Endothelial cell of umbilical vein (primary cell): Measurements from ENCODE around the gene IRS1. TPM values are rescaled to one million over a fixed set of nuclear protein-coding genes. Genes with fewer than 3 reads are reported as not detected.

Experiments
- BruUV-seq: library from RNA; stranded (reverse); fragments of 400-500 nt; replicated peaks from 2 replicates; lab custom pipeline; 2021; lab: Mats Ljungman, UMichigan
- CTCF ChIA-PET: fragments of 300-600, 350-600 bp; sonication (Branson Sonifier 250); formaldehyde crosslinking; loops from one replicate; lab custom pipeline; 2021; ENCODE audit warnings: antibody characterized with exemption, inconsistent platforms; lab: Charles Lee
- POLR2A ChIA-PET: fragments of 300-600, 350-600 bp; sonication (Branson Sonifier 250); formaldehyde crosslinking; loops from one replicate; lab custom pipeline; 2021; ENCODE audit warnings: antibody characterized with exemption, inconsistent platforms; lab: Charles Lee
- DNase-seq: peaks from one replicate; pipeline ENCODE4 v3.0.0-alpha.2; 2011; ENCODE audit warnings: low read depth, low spot score
- FAIRE-seq: peaks from 2 replicates; lab custom pipeline; 2011; peaks lifted over from hg19 to GRCh38; lab: Jason Lieb, UNC
- H2AFZ ChIP-seq: 2 replicates; pipeline ENCODE4 v1.6.0; 2012; ENCODE audit warnings: low read depth, low read length, control low read depth, inconsistent platforms
- H3K27ac ChIP-seq: 2 replicates; pipeline ENCODE4 v1.5.1; 2011; ENCODE audit warnings: low read depth, mild to moderate bottlenecking, control low read depth, low read length, moderate library complexity; ENCODE audit not compliant: insufficient read depth
- H3K27me3 ChIP-seq, 2 experiments: 2 replicates each; pipeline versions ENCODE4 v1.6.0 to v1.6.1; 2011; ENCODE audit warnings: low read length in 2 of 2, mixed read lengths in 1 of 2; ENCODE audit not compliant: control insufficient read depth in 2 of 2, insufficient read depth in 2 of 2
- H3K36me3 ChIP-seq, 2 experiments: 2 replicates in 1 of 2; 3 replicates in 1 of 2; pipeline ENCODE4 v1.5.1; 2011; ENCODE audit warnings: low read length in 2 of 2, mild to moderate bottlenecking in 1 of 2, moderate library complexity in 1 of 2; ENCODE audit not compliant: control insufficient read depth in 2 of 2, insufficient read depth in 2 of 2; ENCODE audit errors: extremely low read depth in 1 of 2
- H3K4me1 ChIP-seq: 3 replicates; pipeline ENCODE4 v1.5.1; 2011; ENCODE audit warnings: mild to moderate bottlenecking, low read length; ENCODE audit not compliant: control insufficient read depth, insufficient read depth; ENCODE audit errors: extremely low read depth
- H3K4me2 ChIP-seq: 2 replicates; pipeline ENCODE4 v1.6.1; 2011; ENCODE audit warnings: low read length, control low read depth, mixed read lengths; ENCODE audit not compliant: insufficient read depth
- H3K4me3 ChIP-seq, 3 experiments: fragments of 200-600 bp in 1 of 3; sonication (generic), shearing (Covaris generic) in 1 of 3; replicated peaks in 1 of 3; 2 replicates each; pipeline ENCODE4 v1.5.1; 2011 to 2016; ENCODE audit warnings: control low read depth in 3 of 3, low read length in 3 of 3, mild to moderate bottlenecking in 2 of 3, inconsistent platforms in 1 of 3, low read depth in 1 of 3, moderate library complexity in 1 of 3; ENCODE audit not compliant: insufficient read depth in 1 of 3
- H3K79me2 ChIP-seq: 2 replicates; pipeline ENCODE4 v1.6.0; 2012; ENCODE audit warnings: low read length, inconsistent platforms; ENCODE audit not compliant: control insufficient read depth, insufficient read depth
- H3K9ac ChIP-seq: replicated peaks from 2 replicates; pipeline ENCODE3; 2011; ENCODE audit warnings: low read length, control low read depth; ENCODE audit not compliant: insufficient read depth; ENCODE audit errors: extremely low read depth
- H3K9me1 ChIP-seq: replicated peaks from 3 replicates; pipeline ENCODE4 v1.6.0; 2011; ENCODE audit warnings: mild to moderate bottlenecking, low read length; ENCODE audit not compliant: control insufficient read depth, insufficient read depth; ENCODE audit errors: extremely low read depth
- H3K9me3 ChIP-seq: replicated peaks from 2 replicates; pipeline ENCODE4 v1.5.1; 2012; ENCODE audit warnings: low read length, inconsistent platforms; ENCODE audit not compliant: control insufficient read depth, insufficient read depth
- H4K20me1 ChIP-seq: replicated peaks from 2 replicates; pipeline ENCODE3; 2011; ENCODE audit warnings: mild to moderate bottlenecking, low read length; ENCODE audit not compliant: control insufficient read depth, insufficient read depth; ENCODE audit errors: extremely low read depth
- EZH2 ChIP-seq: IDR thresholded peaks from 2 replicates; pipeline ENCODE4 v1.6.1; 2012; ENCODE audit warnings: borderline replicate concordance, low read depth, mild to moderate bottlenecking, moderate library complexity, low read length, inconsistent platforms; ENCODE audit not compliant: severe bottlenecking
- FOS ChIP-seq: IDR thresholded peaks from 2 replicates; pipeline ENCODE4 v1.6.1; 2011; ENCODE audit warnings: mild to moderate bottlenecking, low read length, moderate library complexity, borderline replicate concordance; ENCODE audit not compliant: insufficient read depth
- GATA2 ChIP-seq: IDR thresholded peaks from 2 replicates; pipeline ENCODE4 v1.7.0; 2011; ENCODE audit warnings: low read depth, mild to moderate bottlenecking, moderate library complexity, mixed read lengths, low read length; ENCODE audit not compliant: insufficient read length, insufficient read depth
- JUN ChIP-seq: IDR thresholded peaks from 2 replicates; pipeline ENCODE4 v1.6.1; 2011; ENCODE audit warnings: borderline replicate concordance, low read depth; ENCODE audit not compliant: insufficient read length, insufficient read depth
- MAX ChIP-seq: IDR thresholded peaks from 2 replicates; pipeline ENCODE4 v1.6.1; 2011; ENCODE audit not compliant: insufficient read depth, insufficient read length
- MYC ChIP-seq: IDR thresholded peaks from one replicate; pipeline ENCODE4 v1.6.1; 2011; ENCODE audit warnings: mild to moderate bottlenecking, low read depth, low read length
- POLR2A ChIP-seq: IDR thresholded peaks from 2 replicates; pipeline ENCODE4 v1.6.1; 2012; ENCODE audit warnings: low read depth, mild to moderate bottlenecking, control low read depth, low read length
- POLR2AphosphoS5 ChIP-seq: IDR thresholded peaks from 2 replicates; pipeline ENCODE4 v1.6.1; 2012; ENCODE audit warnings: low read depth, mild to moderate bottlenecking, control low read depth, low read length, moderate library complexity; ENCODE audit not compliant: insufficient read depth
- dilution Hi-C: fragments of 300-500 bp; cut with MboI; formaldehyde crosslinking; loops from one replicate; pipeline ENCODE4 v1.15.0; 2019; ENCODE audit warnings: low sequenced_read_pairs; ENCODE audit not compliant: extremely low pct_ligation_motif_present
- intact Hi-C: fragments of 100-400 bp; cut with micrococcal nuclease; formaldehyde crosslinking; loops from one replicate; pipeline ENCODE4 v1.10.0; 2022
- polyA plus RNA-seq, 4 experiments: library from polyadenylated mRNA; depleted of rRNA in 3 of 4; stranded (reverse) in 3 of 4; unstranded in 1 of 4; fragments of >200 nt; gene quantifications; 2 replicates each; pipeline versions ENCODE4 v1.2.1 to v1.2.3, GENCODE V29; 2011 to 2012; ENCODE audit warnings: missing spikeins in 1 of 4
- total RNA-seq: library from RNA; stranded (reverse); gene quantifications from 2 replicates; pipeline ENCODE4 v1.2.3, GENCODE V29; 2021
- TF ChIP-seq, protein P1 (sequence below), 2 donors: IDR thresholded peaks; 1 replicate in 1 of 2; 2 replicates in 1 of 2; pipeline ENCODE4 v1.5.1; 2011; ENCODE audit warnings: low read length in 2 of 2, mild to moderate bottlenecking in 2 of 2, moderate library complexity in 2 of 2, control low read depth in 1 of 2, inconsistent platforms in 1 of 2, low read depth in 1 of 2; ENCODE audit not compliant: insufficient read depth in 1 of 2; ENCODE audit errors: extremely low read depth in 1 of 2

Gene IRS1
- total and polyA plus RNA-seq, 2 donors (not counting 3 experiments of a cell fraction or from before 2014, with no cell fraction given): 0.10 to 0.11 TPM

- Histone ChIP-seq H3K4me1 (no peaks in the 10 kb centered on the region), H3K9ac (no peak overlapping the region), H4K20me1 (no peaks in the 10 kb centered on the region), H3K27me3 (no peaks in the 10 kb centered on the region), H3K79me2 (no peaks in the 10 kb centered on the region), H3K9me3 (no peaks in the 10 kb centered on the region), H3K4me3 (no peak overlapping the region), H3K36me3 (no peaks in the 10 kb centered on the region), H3K4me2 (no peak overlapping the region), H2AFZ (no peak overlapping the region), H3K9me1 (no peaks in the 10 kb centered on the region), H3K27ac (no peak overlapping the region)
- FAIRE-seq (no peak), DNase-seq (no peak)
- dilution Hi-C loops: no loop called here
- POLR2A ChIA-PET: no interaction called here
- intact Hi-C loops: no loop called here
- BruUV-seq: no TSS peak
- TF ChIP-seq MAX: no peak
- no peak for TF ChIP-seq EZH2
- TF ChIP-seq JUN: no peak
- no peak for TF ChIP-seq POLR2A
- TF ChIP-seq, protein P1, sequence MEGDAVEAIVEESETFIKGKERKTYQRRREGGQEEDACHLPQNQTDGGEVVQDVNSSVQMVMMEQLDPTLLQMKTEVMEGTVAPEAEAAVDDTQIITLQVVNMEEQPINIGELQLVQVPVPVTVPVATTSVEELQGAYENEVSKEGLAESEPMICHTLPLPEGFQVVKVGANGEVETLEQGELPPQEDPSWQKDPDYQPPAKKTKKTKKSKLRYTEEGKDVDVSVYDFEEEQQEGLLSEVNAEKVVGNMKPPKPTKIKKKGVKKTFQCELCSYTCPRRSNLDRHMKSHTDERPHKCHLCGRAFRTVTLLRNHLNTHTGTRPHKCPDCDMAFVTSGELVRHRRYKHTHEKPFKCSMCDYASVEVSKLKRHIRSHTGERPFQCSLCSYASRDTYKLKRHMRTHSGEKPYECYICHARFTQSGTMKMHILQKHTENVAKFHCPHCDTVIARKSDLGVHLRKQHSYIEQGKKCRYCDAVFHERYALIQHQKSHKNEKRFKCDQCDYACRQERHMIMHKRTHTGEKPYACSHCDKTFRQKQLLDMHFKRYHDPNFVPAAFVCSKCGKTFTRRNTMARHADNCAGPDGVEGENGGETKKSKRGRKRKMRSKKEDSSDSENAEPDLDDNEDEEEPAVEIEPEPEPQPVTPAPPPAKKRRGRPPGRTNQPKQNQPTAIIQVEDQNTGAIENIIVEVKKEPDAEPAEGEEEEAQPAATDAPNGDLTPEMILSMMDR (IDR thresholded peaks at IDR 0.05; ENCODE audit: extremely low read depth in 1 of 2, insufficient read depth in 1 of 2, low read depth in 1 of 2, low read length in 2 of 2): no peak
- no peak for TF ChIP-seq FOS
- no peak for TF ChIP-seq POLR2AphosphoS5
- no peak for TF ChIP-seq MYC
- TF ChIP-seq GATA2: no peak
- CTCF ChIA-PET: no interaction called here
Measured at GRCh38 chr2:226683944-226684562, 115.6 kb downstream of the IRS1 start.
